ENCODE measurements around the gene TTK. TPM values are rescaled to one million over a fixed set of nuclear protein-coding genes. Genes with fewer than 3 reads are reported as not detected.

TTK gene
- total RNA-seq (2021) = 57.4 and 62.5 TPM in 2 replicates
- percentile 92 among the genes with signal in this experiment for Bru-seq, nascent RNA
- percentile 87 among the genes with signal in this experiment for BruChase-seq, experiment 1, labeled RNA remaining after a 2-hour chase
- percentile 84 among the genes with signal in this experiment for BruChase-seq, experiment 2, labeled RNA remaining after a 6-hour chase
- long read RNA-seq, transcript TTK-208 (22 exons, 3,725 nt) = minor isoform, 21 of 104 reads
- long read RNA-seq, transcript TTK-202 (22 exons, 3,010 nt) = major isoform, 52 of 104 reads
- long read RNA-seq, partial matches to known transcripts = 12 of 104 reads
- long read RNA-seq, other reads (novel, unspliced or antisense) = 17 of 104 reads

GRCh38 chr6:80004173-80005072 is at the start of gene TTK:
TSS of gene TTK (plus strand) at chr6:80004649. CDS start at chr6:80005844, 1,195 bp downstream.
- no TSS peak for BruUV-seq (replicated peaks)
- Histone ChIP-seq H3K4me1 (ENCODE audit: insufficient read depth, low read length, poor library complexity, severe bottlenecking) (peaks cover 3% of the 10 kb centered on the region), H3K27me3 (replicated peaks; ENCODE audit: insufficient read depth, low read depth, low read length, poor library complexity) (no peaks in the 10 kb centered on the region), H3K4me3 (ENCODE audit: low read depth, low read length, poor library complexity, severe bottlenecking) (peak within 1 kb of the TSS; percentile 89), H3K36me3 (ENCODE audit: insufficient read depth, low read length, poor library complexity, severe bottlenecking) (peaks cover 32% of the 10 kb centered on the region), H3K27ac (ENCODE audit: low read depth, low read length, poor library complexity, severe bottlenecking) (peak within 1 kb of the TSS; percentile 79), H3K9me3 (ENCODE audit: low read depth, low read length, poor library complexity, severe bottlenecking) (no peaks in the 10 kb centered on the region)
- TF ChIP-seq CTCF (conservative IDR thresholded peaks at IDR 0.05; ENCODE audit: low read depth, low read length) (no peak), EZH2 (IDR thresholded peaks at IDR 0.05; ENCODE audit: borderline replicate concordance, low read depth, low read length, poor library complexity, severe bottlenecking) (no peak)
- POLR2A ChIA-PET (ENCODE audit: low non-redundant PET) = no interaction called here
- peak; percentile 96 for DNase-seq (ENCODE audit: low spot score)
- CTCF ChIA-PET = interaction anchor here (0.6 to 0.8 kb wide), 2 partner anchors 23 to 55 kb away, joined by 4 to 8 read pairs; no protein-coding TSS in a partner anchor
- intact Hi-C loops (cut with micrococcal nuclease; ENCODE audit: unreplicated experiment) = loop anchor here (2.0 kb wide), 1 partner anchor 58 kb away; the partner anchor contains the start of gene ELOVL4

GRCh38 chr6:79954849-79955248 is 49.6 kb upstream of the TTK start:
- Histone ChIP-seq H3K27me3 (replicated peaks; ENCODE audit: insufficient read depth, low read depth, low read length, poor library complexity) (no peaks in the 10 kb centered on the region), H3K4me3 (ENCODE audit: low read depth, low read length, poor library complexity, severe bottlenecking) (no peak overlapping the region), H3K27ac (ENCODE audit: low read depth, low read length, poor library complexity, severe bottlenecking) (no peak overlapping the region), H3K9me3 (ENCODE audit: low read depth, low read length, poor library complexity, severe bottlenecking) (no peaks in the 10 kb centered on the region), H3K36me3 (ENCODE audit: insufficient read depth, low read length, poor library complexity, severe bottlenecking) (no peaks in the 10 kb centered on the region), H3K4me1 (ENCODE audit: insufficient read depth, low read length, poor library complexity, severe bottlenecking) (no peaks in the 10 kb centered on the region)
- no TSS peak for BruUV-seq (replicated peaks)
- DNase-seq (ENCODE audit: low spot score) = no peak
- intact Hi-C loops (cut with micrococcal nuclease; ENCODE audit: unreplicated experiment) = no loop called here
- TF ChIP-seq EZH2 (IDR thresholded peaks at IDR 0.05; ENCODE audit: borderline replicate concordance, low read depth, low read length, poor library complexity, severe bottlenecking) = no peak
- TF ChIP-seq CTCF (conservative IDR thresholded peaks at IDR 0.05; ENCODE audit: low read depth, low read length) = no peak
- ChIA-PET POLR2A (ENCODE audit: low non-redundant PET) (no interaction called here), CTCF (no interaction called here)

GRCh38 chr6:79964607-79965081 is 39.8 kb upstream of the TTK start:
- no peaks in the 10 kb centered on the region for H3K4me1 ChIP-seq (ENCODE audit: insufficient read depth, low read length, poor library complexity, severe bottlenecking)
- intact Hi-C loops (cut with micrococcal nuclease; ENCODE audit: unreplicated experiment) = no loop called here
- H3K9me3 ChIP-seq (ENCODE audit: low read depth, low read length, poor library complexity, severe bottlenecking) = no peaks in the 10 kb centered on the region
- POLR2A ChIA-PET (ENCODE audit: low non-redundant PET) = no interaction called here
- H3K27me3 ChIP-seq (replicated peaks; ENCODE audit: insufficient read depth, low read depth, low read length, poor library complexity) = no peaks in the 10 kb centered on the region
- no peaks in the 10 kb centered on the region for H3K36me3 ChIP-seq (ENCODE audit: insufficient read depth, low read length, poor library complexity, severe bottlenecking)
- DNase-seq (ENCODE audit: low spot score) = no peak
- no peak overlapping the region for H3K4me3 ChIP-seq (ENCODE audit: low read depth, low read length, poor library complexity, severe bottlenecking)
- CTCF ChIA-PET = no interaction called here
- H3K27ac ChIP-seq (ENCODE audit: low read depth, low read length, poor library complexity, severe bottlenecking) = no peak overlapping the region
- no TSS peak for BruUV-seq (replicated peaks)
- TF ChIP-seq EZH2 (IDR thresholded peaks at IDR 0.05; ENCODE audit: borderline replicate concordance, low read depth, low read length, poor library complexity, severe bottlenecking) (no peak), CTCF (conservative IDR thresholded peaks at IDR 0.05; ENCODE audit: low read depth, low read length) (no peak)

Data from A673 (cell line).